Measurements from ENCODE around the gene KLHL35.

Gene KLHL35

DNA sequence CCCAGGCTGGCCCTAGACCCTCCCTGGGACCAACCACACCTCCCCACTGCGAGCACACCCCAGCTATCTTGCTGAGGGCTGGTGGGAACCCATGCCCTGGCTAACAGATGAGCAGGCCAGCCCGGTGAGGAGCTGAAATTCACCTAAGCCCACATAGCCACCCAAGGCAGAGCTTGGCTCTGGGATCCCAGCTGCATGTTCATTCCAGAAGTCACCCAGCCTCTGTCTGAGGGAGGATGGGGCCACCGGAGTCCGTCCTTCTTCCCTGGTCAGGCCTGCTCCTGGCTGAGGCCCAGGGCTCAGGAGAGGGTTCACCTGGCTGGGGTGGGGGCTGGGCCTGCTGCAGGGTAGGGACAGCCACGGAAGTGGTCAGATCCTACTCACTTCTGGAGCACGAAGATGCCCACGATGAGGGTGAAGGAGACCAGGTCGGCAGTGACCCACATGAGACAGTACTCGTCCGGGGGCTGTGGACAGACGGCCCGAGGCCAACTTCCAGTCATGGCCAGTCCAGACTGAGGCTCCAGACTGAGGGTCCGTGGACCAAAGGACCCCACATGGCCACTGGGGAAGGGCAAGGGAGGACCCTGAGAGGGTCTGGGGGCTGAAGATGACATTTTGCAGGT, 6.6 kb upstream of the KLHL35 start:
- H3K4me3 ChIP-seq (ENCODE audit: low read depth, low read length), result no peak overlapping the region
- DNase-seq (ENCODE audit: low read depth), result no peak
- TF ChIP-seq, protein P1, sequence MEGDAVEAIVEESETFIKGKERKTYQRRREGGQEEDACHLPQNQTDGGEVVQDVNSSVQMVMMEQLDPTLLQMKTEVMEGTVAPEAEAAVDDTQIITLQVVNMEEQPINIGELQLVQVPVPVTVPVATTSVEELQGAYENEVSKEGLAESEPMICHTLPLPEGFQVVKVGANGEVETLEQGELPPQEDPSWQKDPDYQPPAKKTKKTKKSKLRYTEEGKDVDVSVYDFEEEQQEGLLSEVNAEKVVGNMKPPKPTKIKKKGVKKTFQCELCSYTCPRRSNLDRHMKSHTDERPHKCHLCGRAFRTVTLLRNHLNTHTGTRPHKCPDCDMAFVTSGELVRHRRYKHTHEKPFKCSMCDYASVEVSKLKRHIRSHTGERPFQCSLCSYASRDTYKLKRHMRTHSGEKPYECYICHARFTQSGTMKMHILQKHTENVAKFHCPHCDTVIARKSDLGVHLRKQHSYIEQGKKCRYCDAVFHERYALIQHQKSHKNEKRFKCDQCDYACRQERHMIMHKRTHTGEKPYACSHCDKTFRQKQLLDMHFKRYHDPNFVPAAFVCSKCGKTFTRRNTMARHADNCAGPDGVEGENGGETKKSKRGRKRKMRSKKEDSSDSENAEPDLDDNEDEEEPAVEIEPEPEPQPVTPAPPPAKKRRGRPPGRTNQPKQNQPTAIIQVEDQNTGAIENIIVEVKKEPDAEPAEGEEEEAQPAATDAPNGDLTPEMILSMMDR (IDR thresholded peaks at IDR 0.05; ENCODE audit: insufficient read depth, low read depth, low read length, missing control alignments), result no peak

DNA sequence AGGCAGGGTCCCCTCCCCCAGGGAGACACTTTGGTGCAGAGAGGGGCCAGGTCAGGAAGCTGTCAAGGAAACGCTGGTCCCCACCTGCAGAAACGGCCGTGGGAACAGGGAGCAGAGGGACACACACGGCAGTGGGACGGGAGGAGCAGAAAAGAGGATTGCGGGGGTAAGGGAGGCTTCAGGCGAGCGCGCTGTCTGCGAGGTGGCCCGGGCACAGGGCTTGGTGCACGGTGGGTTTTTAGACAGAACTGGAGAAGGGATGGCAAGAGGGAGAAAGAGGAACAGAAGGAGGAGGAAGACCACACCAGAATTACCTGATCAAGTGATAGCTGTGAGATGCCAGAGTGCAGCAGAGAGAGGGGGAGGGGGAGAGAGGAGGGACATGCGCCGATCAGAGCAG, 6.0 kb upstream of the KLHL35 start:
- TF ChIP-seq, protein P1 (IDR thresholded peaks at IDR 0.05; ENCODE audit: insufficient read depth, low read depth, low read length, missing control alignments), result no peak
- H3K4me3 ChIP-seq (ENCODE audit: low read depth, low read length), result no peak overlapping the region
- no peak for DNase-seq (ENCODE audit: low read depth)

DNA sequence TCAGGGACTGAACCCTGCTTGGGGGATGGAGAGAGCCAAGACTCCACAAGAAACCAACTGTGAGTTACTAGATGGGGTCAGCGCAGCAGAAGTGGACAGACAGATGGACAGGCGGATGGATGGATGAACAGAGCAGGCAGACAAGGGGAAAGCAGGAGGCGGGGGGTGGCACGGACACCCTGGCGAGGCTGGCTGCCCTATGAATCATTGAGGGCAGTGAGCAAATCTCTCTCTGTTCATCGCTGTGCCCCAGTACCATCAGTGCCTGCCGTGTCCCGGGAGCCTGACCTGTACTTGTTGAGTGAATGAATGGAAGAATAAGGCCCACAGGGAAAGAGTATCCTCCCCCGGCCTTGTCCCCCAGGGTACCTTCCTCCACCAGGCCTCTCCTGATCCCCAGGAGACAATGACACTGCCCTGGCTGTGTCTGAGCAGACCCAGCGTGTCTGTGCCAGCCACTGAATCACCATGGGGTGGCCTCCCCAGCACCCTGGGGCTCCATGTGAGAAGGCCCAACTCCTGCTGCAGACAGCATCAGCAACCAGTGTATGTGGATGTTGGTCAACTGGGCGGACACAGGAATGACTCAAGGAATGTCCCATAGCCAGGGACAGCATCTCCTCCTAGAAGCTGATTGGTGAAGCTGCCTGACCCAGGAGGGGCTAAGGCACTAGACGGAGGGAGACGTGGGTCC, 5.1 kb upstream of the KLHL35 start:
- no peak overlapping the region for H3K4me3 ChIP-seq (ENCODE audit: low read depth, low read length)
- no peak for DNase-seq (ENCODE audit: low read depth)
- TF ChIP-seq, protein P1 (IDR thresholded peaks at IDR 0.05; ENCODE audit: insufficient read depth, low read depth, low read length, missing control alignments), result no peak

DNA sequence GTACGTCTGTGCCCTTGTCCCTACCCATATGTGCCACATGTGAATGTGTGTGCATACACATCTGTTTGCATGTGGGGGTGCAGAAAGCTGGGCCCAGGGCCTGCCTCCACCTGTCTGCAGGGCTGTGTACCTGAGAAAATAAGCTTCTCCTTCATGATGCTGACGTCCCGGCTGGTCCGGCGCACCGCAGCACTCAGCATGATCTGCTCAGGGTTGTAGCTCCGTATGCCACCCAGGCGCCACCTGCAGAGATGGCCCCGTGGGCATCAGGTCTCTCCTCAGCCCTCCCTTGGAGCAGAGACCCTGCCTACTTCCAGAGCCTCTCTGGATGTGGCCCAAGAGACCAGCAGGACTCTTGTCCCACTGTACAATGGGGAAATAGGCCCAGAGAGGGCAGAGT, 3.8 kb upstream of the KLHL35 start:
- TF ChIP-seq, protein P1 (IDR thresholded peaks at IDR 0.05; ENCODE audit: insufficient read depth, low read depth, low read length, missing control alignments), result no peak
- no peak overlapping the region for H3K4me3 ChIP-seq (ENCODE audit: low read depth, low read length)
- DNase-seq (ENCODE audit: low read depth), result no peak

DNA sequence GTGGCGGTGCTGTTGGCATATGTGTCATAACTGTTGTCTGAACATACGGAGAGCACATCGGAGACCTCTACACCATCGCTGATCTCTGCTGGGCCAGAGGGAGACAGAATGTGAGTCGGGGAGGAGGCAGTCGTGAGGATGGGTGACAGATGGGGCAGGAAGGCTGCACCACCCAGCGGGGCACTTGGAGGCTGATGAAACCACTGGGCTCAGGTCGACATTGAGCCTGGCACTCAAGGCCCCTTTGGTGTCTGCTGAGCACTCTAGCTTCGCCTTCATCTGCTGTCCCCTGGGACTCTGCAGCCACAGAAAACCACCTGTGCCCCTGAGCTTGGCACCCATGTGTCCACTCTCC, 2.5 kb upstream of the KLHL35 start:
- no peak overlapping the region for H3K4me3 ChIP-seq (ENCODE audit: low read depth, low read length)
- TF ChIP-seq, protein P1 (IDR thresholded peaks at IDR 0.05; ENCODE audit: insufficient read depth, low read depth, low read length, missing control alignments), result no peak
- no peak for DNase-seq (ENCODE audit: low read depth)

DNA sequence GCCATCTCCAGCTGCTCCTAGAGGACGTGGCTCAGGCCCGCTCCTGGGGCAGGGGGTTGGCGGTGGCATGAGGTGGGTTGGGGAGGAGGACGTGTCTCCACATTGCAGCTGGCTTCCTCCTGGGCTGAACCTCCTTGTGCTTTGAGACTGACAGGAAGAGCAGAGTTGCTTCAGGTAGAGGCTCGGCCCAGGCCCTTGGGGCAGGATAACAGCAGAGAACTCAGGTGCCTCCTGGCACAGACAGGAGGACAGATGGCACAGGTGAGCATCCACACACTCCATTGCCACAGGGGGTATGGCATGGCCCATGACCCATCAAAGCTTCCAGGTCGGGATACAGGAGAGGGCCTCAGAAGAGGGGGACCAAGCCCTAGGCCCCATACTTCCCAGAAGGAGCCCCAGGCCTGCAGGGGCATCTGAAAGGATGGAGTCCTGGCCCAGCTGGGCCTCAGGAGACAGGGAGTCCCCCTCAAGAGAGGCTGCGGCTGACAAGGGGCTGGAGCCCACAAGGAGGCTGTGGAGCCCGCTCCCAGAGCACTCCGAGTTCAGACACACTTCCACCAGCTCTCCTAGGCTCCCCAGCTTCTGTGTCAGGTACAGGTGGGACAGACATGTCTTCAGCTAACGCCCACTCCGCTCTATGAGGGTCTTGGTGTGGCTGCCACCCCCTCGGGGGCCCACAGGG, 2.0 kb upstream of the KLHL35 start:
- H3K4me3 ChIP-seq (ENCODE audit: low read depth, low read length), result no peak overlapping the region
- TF ChIP-seq, protein P1 (IDR thresholded peaks at IDR 0.05; ENCODE audit: insufficient read depth, low read depth, low read length, missing control alignments), result no peak
- no peak for DNase-seq (ENCODE audit: low read depth)
